Activated CD4-positive, alpha-beta T cell treated with anti-CD3 and anti-CD28 coated beads, Interleukin-2, amount 50 U/mL, for 48 hours (primary cell): Measurements from ENCODE around the gene MGARP.
A peak's percentile ranks its signal among the peaks of the same experiment; 100 is the strongest.
"Not testable (repeated sequence)": the region's sequence is repeated elsewhere in the genome, so short reads cannot be mapped to it uniquely, and the experiment has no call there.

Experiments used
- DNase-seq, 2 experiments: peaks; one replicate each; pipeline ENCODE4 v3.0.0-alpha.2; 2020

Gene MGARP

GRCh38 chr4:139279760-139280620, at the start of gene MGARP:
TSS of gene MGARP (minus strand) at chr4:139280225. CDS start at chr4:139280158, 67 bp downstream.
- DNase-seq: peak; percentile 22 to 43

- DNase-seq: no peak
Observed at GRCh38 chr4:139329665-139330200, 49.7 kb upstream of the MGARP start.

- no peak for DNase-seq
Observed at GRCh38 chr4:139324620-139325019, 44.6 kb upstream of the MGARP start.

- DNase-seq: not testable (repeated sequence)
Observed at GRCh38 chr4:139322541-139322940, 42.5 kb upstream of the MGARP start.

- not testable (repeated sequence) for DNase-seq
Observed at GRCh38 chr4:139322070-139322469, 42.0 kb upstream of the MGARP start.

GRCh38 chr4:139319571-139319970, 39.5 kb upstream of the MGARP start:
- no peak for DNase-seq

GRCh38 chr4:139317635-139318034, 37.6 kb upstream of the MGARP start:
- no peak for DNase-seq

- DNase-seq: no peak
Observed at GRCh38 chr4:139316733-139317132, 36.7 kb upstream of the MGARP start.

- no peak for DNase-seq
Observed at GRCh38 chr4:139315221-139315675, 35.2 kb upstream of the MGARP start.

GRCh38 chr4:139314047-139314800, 34.2 kb upstream of the MGARP start:
- DNase-seq: no peak

- not testable (repeated sequence) for DNase-seq
Observed at GRCh38 chr4:139313414-139313813, 33.4 kb upstream of the MGARP start.

- no peak for DNase-seq
Observed at GRCh38 chr4:139312552-139313332, 32.7 kb upstream of the MGARP start.

- no peak for DNase-seq
Observed at GRCh38 chr4:139311909-139312308, 31.9 kb upstream of the MGARP start.

- no peak for DNase-seq
Observed at GRCh38 chr4:139304920-139305319, 24.9 kb upstream of the MGARP start.

GRCh38 chr4:139301821-139302611, 22.0 kb upstream of the MGARP start, which contains the start of gene NDUFC1:
TSS of gene NDUFC1 (minus strand) at chr4:139302477. CDS start at chr4:139295798, 6,679 bp downstream.
- DNase-seq: peak; percentile 70 to 75

GRCh38 chr4:139301113-139301820, 21.2 kb upstream of the MGARP start, which contains the start of gene NAA15:
TSS of gene NAA15 (plus strand) at chr4:139301505. CDS start at chr4:139301778, 273 bp downstream.
- DNase-seq: peak; percentile 97 to 98

GRCh38 chr4:139300431-139301112, 20.5 kb upstream of the MGARP start:
- no peak for DNase-seq

GRCh38 chr4:139299536-139299935, 19.5 kb upstream of the MGARP start:
- DNase-seq: no peak

GRCh38 chr4:139297001-139297410, 17.0 kb upstream of the MGARP start:
- no peak for DNase-seq

- DNase-seq: no peak
Observed at GRCh38 chr4:139295942-139296299, 15.9 kb upstream of the MGARP start.
